Measurements from ENCODE around the gene LENG8.
A peak's percentile ranks its signal among the peaks of the same experiment; 100 is the strongest.
"Not testable (repeated sequence)": the region's sequence is repeated elsewhere in the genome, so short reads cannot be mapped to it uniquely, and the experiment has no call there.

Gene LENG8

DNA sequence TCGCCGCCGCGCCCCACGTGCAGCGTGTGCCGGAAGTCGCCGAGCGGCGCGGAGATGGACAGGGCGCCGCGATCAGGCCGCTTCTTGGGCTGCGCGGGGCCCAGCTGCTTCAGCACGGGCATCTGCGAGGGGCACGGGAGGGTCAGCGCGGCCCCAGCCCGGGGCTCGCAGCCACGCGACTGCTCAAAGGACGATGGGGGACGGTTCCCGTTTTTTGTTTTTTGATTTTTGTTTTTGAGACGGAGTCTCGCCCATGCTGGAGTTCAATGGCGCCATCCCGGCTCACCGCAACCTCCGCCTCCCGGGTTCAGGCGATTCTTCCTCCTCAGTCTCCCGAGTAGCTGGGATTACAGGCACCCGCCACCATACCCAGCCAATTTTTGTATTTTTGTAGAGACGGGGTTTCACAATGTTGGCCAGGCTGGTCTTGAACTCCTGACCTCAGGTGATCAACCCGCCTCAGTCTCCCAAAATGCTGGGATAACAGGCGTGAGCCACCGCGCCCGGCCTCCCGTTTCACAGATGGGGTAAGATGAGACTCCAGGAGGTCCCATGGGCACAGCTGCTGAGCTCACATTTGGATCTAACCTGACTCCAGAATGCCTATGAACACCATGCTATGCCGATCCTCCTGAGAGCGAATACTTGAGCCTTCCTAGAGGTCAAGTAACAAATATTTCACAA, 16.6 kb downstream of the LENG8 start:
- Histone ChIP-seq H3K4me3 (ENCODE audit: low read depth, low read length) (no peak overlapping the region), H3K27me3 (ENCODE audit: control insufficient read depth, insufficient read depth, low read length) (peaks cover 11% of the 10 kb centered on the region), H3K9ac (ENCODE audit: low read depth, low read length) (no peak overlapping the region), H3K4me1 (ENCODE audit: control insufficient read depth, insufficient read depth, low read length) (no peaks in the 10 kb centered on the region), H3K9me3 (ENCODE audit: control insufficient read depth, insufficient read depth, low read length) (no peaks in the 10 kb centered on the region), H3K36me3 (ENCODE audit: control insufficient read depth, insufficient read depth, low read length) (peaks cover 20% of the 10 kb centered on the region)

- not testable (repeated sequence) for H3K9ac ChIP-seq (ENCODE audit: low read depth, low read length); H3K4me3 ChIP-seq (ENCODE audit: low read depth, low read length); H3K4me1 ChIP-seq (ENCODE audit: control insufficient read depth, insufficient read depth, low read length); H3K9me3 ChIP-seq (ENCODE audit: control insufficient read depth, insufficient read depth, low read length)
- H3K36me3 ChIP-seq (ENCODE audit: control insufficient read depth, insufficient read depth, low read length): peaks cover 15% of the 10 kb centered on the region
- H3K27me3 ChIP-seq (ENCODE audit: control insufficient read depth, insufficient read depth, low read length): peaks cover 17% of the 10 kb centered on the region
Measured at GRCh38 chr19:54466110-54466480, 17.1 kb downstream of the LENG8 start.

DNA sequence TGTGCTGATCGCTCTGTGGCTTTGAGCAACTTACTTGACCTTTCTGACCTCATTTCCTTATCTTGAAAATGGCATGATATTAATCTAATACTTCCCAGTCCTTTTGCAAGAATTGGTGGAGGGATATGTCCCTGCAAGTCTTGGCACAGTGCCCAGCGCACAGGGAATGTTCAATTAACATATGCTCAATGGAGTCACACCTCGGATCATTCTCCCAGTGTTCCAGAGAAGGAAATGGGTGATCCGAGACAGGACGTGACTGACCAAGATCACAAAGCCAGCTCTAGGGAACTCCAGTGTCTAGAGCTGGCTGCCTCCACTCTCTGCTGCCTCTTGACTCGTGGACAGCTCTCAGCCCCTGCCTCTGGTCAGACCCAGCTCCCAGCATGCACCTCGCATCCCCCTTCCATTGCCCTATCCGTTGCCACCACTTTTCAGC, 20.5 kb downstream of the LENG8 start:
- Histone ChIP-seq H3K36me3 (ENCODE audit: control insufficient read depth, insufficient read depth, low read length) (no peaks in the 10 kb centered on the region), H3K4me3 (ENCODE audit: low read depth, low read length) (no peak overlapping the region), H3K9ac (ENCODE audit: low read depth, low read length) (no peak overlapping the region), H3K27me3 (ENCODE audit: control insufficient read depth, insufficient read depth, low read length) (peaks cover 21% of the 10 kb centered on the region), H3K9me3 (ENCODE audit: control insufficient read depth, insufficient read depth, low read length) (no peaks in the 10 kb centered on the region), H3K4me1 (ENCODE audit: control insufficient read depth, insufficient read depth, low read length) (peaks cover 4% of the 10 kb centered on the region)

- no peaks in the 10 kb centered on the region for H3K9me3 ChIP-seq (ENCODE audit: control insufficient read depth, insufficient read depth, low read length)
- H3K36me3 ChIP-seq (ENCODE audit: control insufficient read depth, insufficient read depth, low read length): no peaks in the 10 kb centered on the region
- H3K4me1 ChIP-seq (ENCODE audit: control insufficient read depth, insufficient read depth, low read length): peaks cover 4% of the 10 kb centered on the region
- no peak overlapping the region for H3K9ac ChIP-seq (ENCODE audit: low read depth, low read length)
- H3K4me3 ChIP-seq (ENCODE audit: low read depth, low read length): peak overlapping the region; percentile 53
- H3K27me3 ChIP-seq (ENCODE audit: control insufficient read depth, insufficient read depth, low read length): peaks cover 21% of the 10 kb centered on the region
Measured at GRCh38 chr19:54470276-54470887, 21.4 kb downstream of the LENG8 start.

- Histone ChIP-seq H3K27me3 (ENCODE audit: control insufficient read depth, insufficient read depth, low read length) (peaks cover 21% of the 10 kb centered on the region), H3K4me3 (ENCODE audit: low read depth, low read length) (peak overlapping the region; percentile 53), H3K4me1 (ENCODE audit: control insufficient read depth, insufficient read depth, low read length) (peaks cover 4% of the 10 kb centered on the region), H3K9ac (ENCODE audit: low read depth, low read length) (peak overlapping the region; percentile 65), H3K9me3 (ENCODE audit: control insufficient read depth, insufficient read depth, low read length) (no peaks in the 10 kb centered on the region), H3K36me3 (ENCODE audit: control insufficient read depth, insufficient read depth, low read length) (no peaks in the 10 kb centered on the region)
Measured at GRCh38 chr19:54470991-54471782, 22.2 kb downstream of the LENG8 start.

DNA sequence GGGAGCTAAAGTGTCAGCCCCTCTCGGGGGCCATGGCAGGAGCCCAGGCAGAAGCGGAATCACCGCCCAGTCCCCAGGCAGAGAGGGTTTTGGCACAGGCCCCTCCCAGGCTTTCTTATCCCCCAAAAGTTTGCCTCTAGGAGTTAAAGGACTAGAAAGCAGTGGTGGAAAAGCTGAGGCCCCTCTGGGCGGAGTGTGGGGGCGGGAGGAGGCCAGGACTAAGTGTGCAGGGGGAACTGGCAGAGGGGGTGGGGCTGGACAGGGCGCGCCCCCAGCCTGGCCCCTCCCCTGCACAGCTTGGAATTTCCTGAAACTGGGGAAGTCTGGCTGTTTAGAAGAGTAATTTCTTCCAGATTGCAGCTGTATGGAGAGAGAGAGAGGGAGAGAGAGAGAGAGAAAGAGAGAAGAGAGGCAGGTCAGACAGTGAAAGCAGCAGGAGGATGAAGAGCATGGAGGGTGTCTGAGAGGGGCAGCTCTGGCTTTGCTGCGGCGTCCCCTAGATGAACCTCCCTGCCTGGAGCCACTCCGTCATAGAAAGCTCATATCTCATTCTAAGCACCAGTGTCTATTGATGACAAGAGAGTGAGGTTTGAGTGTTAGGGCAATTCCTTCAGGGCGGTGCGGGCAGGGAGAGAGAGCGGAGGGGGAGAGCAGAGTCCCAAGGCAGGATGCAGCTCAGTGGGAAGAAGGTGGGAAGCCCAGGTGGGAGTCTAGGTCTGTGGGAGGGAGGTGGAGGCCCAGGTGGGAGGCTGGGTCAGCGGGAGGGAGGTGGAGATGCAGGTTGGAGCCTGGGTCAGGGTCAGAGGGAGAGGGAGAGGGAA, 24.3 kb downstream of the LENG8 start, which contains the start of gene CDC42EP5:
Gene CDC42EP5, minus strand, starts transcription at position 226 of the 821 bp plus-strand sequence. CDS start 7,749 bp downstream, outside the sequence.
- Histone ChIP-seq H3K4me1 (ENCODE audit: control insufficient read depth, insufficient read depth, low read length) (peaks cover 4% of the 10 kb centered on the region), H3K27me3 (ENCODE audit: control insufficient read depth, insufficient read depth, low read length) (peaks cover 21% of the 10 kb centered on the region), H3K36me3 (ENCODE audit: control insufficient read depth, insufficient read depth, low read length) (no peaks in the 10 kb centered on the region), H3K9me3 (ENCODE audit: control insufficient read depth, insufficient read depth, low read length) (no peaks in the 10 kb centered on the region), H3K4me3 (ENCODE audit: low read depth, low read length) (peak within 1 kb of the TSS; percentile 35), H3K9ac (ENCODE audit: low read depth, low read length) (no peak within 1 kb of the TSS)

DNA sequence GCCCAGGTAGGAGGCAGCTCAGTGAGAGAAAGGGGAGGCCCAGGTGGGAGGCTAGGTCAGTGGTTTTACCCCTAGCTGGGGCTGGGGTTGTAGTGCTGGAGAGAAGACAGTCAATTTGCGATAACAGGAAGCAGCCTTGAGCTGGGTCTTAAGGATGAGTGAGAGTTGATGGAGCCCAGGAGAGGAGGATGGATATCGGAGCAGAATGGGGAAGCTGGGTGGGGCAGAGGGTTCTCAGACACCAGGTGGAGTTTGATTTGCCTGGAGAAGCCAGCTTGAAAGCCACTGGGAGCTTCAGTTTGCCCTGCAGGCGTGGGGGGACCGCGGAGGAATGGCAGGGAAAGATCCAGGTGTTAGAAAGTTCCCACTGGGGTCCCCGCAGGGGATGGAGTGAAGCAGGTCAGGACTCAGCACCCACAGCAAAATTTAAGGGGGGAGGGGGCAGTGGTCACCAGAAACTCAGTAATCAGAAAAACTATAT, 24.9 kb downstream of the LENG8 start:
- Histone ChIP-seq H3K4me3 (ENCODE audit: low read depth, low read length) (peak overlapping the region; percentile 35), H3K4me1 (ENCODE audit: control insufficient read depth, insufficient read depth, low read length) (peaks cover 4% of the 10 kb centered on the region), H3K27me3 (ENCODE audit: control insufficient read depth, insufficient read depth, low read length) (peaks cover 21% of the 10 kb centered on the region), H3K9ac (ENCODE audit: low read depth, low read length) (no peak overlapping the region), H3K9me3 (ENCODE audit: control insufficient read depth, insufficient read depth, low read length) (no peaks in the 10 kb centered on the region), H3K36me3 (ENCODE audit: control insufficient read depth, insufficient read depth, low read length) (no peaks in the 10 kb centered on the region)

GRCh38 chr19:54475706-54476105, 26.7 kb downstream of the LENG8 start:
- peaks cover 4% of the 10 kb centered on the region for H3K4me1 ChIP-seq (ENCODE audit: control insufficient read depth, insufficient read depth, low read length)

DNA sequence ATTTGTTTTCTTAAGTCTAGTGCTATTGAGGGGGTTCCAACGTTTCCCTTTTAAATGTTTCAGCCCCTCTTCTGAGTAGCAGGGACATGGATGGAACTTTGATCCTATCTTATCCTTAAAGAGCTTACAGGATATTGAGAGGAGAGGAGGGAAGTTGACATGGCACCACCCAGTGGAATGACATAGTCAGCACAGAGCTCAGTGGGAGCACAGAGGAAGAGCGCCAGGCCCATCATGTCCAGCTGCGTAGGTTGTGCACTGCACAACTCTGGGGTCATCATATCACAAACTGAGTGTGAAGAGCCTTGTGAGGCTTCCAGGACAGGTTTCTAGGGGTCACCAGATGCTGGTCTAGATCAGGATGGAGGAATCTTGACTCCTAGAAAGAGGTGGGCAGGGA, 28.7 kb downstream of the LENG8 start:
- Histone ChIP-seq H3K4me1 (ENCODE audit: control insufficient read depth, insufficient read depth, low read length) (peaks cover 4% of the 10 kb centered on the region), H3K4me3 (ENCODE audit: low read depth, low read length) (no peak overlapping the region), H3K27me3 (ENCODE audit: control insufficient read depth, insufficient read depth, low read length) (no peaks in the 10 kb centered on the region), H3K9ac (ENCODE audit: low read depth, low read length) (no peak overlapping the region), H3K36me3 (ENCODE audit: control insufficient read depth, insufficient read depth, low read length) (no peaks in the 10 kb centered on the region), H3K9me3 (ENCODE audit: control insufficient read depth, insufficient read depth, low read length) (no peaks in the 10 kb centered on the region)

More at GRCh38 chr19:54475706-54476105, 26.7 kb downstream of the LENG8 start:
- Histone ChIP-seq H3K9ac (ENCODE audit: low read depth, low read length) (no peak overlapping the region), H3K9me3 (ENCODE audit: control insufficient read depth, insufficient read depth, low read length) (no peaks in the 10 kb centered on the region), H3K36me3 (ENCODE audit: control insufficient read depth, insufficient read depth, low read length) (no peaks in the 10 kb centered on the region), H3K27me3 (ENCODE audit: control insufficient read depth, insufficient read depth, low read length) (peaks cover 8% of the 10 kb centered on the region), H3K4me3 (ENCODE audit: low read depth, low read length) (no peak overlapping the region)

DNA sequence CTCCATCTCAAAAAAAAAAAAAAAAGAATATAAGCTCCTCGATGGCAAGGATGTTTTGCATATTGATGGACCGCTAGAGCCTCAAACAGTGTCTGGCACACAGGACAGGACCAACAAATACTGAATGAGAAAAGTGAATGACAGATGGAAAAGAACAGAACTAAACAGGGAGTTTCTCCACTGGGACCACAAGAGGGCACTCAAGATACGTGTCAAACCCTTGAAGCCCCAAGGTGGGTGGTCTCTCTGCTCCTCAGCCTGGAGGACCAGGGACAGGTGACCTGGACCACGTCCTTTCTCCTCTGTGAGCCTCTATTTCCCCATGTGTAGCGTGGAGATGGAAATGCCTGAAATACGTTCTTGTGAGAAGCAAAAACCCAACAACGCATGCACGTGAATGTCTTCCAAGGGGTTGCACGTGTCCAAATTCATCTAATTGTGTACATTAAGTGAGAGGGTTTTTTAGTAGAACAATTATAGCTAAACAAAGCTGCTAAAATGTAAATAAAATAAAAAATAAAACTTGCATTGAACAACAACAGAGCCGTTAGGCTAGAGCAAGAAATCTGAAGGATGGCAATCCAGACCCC, 29.8 kb downstream of the LENG8 start:
- Histone ChIP-seq H3K27me3 (ENCODE audit: control insufficient read depth, insufficient read depth, low read length) (no peaks in the 10 kb centered on the region), H3K36me3 (ENCODE audit: control insufficient read depth, insufficient read depth, low read length) (no peaks in the 10 kb centered on the region), H3K4me1 (ENCODE audit: control insufficient read depth, insufficient read depth, low read length) (peaks cover 2% of the 10 kb centered on the region), H3K9ac (ENCODE audit: low read depth, low read length) (no peak overlapping the region), H3K4me3 (ENCODE audit: low read depth, low read length) (no peak overlapping the region), H3K9me3 (ENCODE audit: control insufficient read depth, insufficient read depth, low read length) (no peaks in the 10 kb centered on the region)

DNA sequence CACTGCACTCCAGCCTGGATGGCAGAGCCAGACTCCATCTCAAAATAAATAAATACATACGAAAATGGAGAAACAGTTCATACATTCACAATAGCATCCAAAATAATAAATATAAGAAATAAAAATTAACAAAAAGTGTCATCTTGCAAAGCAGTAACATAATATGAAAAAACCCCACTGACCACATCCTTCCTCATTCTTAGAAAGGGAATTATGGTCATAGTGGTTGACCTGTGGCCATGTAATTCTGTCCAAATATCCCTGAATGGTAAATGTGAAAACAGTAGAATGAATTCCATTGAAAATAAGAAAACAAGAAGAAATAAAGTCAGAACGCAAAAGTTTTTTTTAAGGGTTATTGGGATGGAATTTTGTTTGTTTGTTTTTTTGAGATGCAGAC, 31.1 kb downstream of the LENG8 start:
- H3K27me3 ChIP-seq (ENCODE audit: control insufficient read depth, insufficient read depth, low read length): no peaks in the 10 kb centered on the region
- no peaks in the 10 kb centered on the region for H3K9me3 ChIP-seq (ENCODE audit: control insufficient read depth, insufficient read depth, low read length)
- no peaks in the 10 kb centered on the region for H3K4me1 ChIP-seq (ENCODE audit: control insufficient read depth, insufficient read depth, low read length)
- H3K9ac ChIP-seq (ENCODE audit: low read depth, low read length): no peak overlapping the region
- no peak overlapping the region for H3K4me3 ChIP-seq (ENCODE audit: low read depth, low read length)
- no peaks in the 10 kb centered on the region for H3K36me3 ChIP-seq (ENCODE audit: control insufficient read depth, insufficient read depth, low read length)
